NCI-H748 treated with DMSO at 0.1 percent for 48 hours (cell line): ENCODE measurements around the gene MELTF.

Experiments
- DNase-seq: peaks from one replicate; lab custom pipeline; 2025; lab: John Stamatoyannopoulos, UW

MELTF gene

DNA sequence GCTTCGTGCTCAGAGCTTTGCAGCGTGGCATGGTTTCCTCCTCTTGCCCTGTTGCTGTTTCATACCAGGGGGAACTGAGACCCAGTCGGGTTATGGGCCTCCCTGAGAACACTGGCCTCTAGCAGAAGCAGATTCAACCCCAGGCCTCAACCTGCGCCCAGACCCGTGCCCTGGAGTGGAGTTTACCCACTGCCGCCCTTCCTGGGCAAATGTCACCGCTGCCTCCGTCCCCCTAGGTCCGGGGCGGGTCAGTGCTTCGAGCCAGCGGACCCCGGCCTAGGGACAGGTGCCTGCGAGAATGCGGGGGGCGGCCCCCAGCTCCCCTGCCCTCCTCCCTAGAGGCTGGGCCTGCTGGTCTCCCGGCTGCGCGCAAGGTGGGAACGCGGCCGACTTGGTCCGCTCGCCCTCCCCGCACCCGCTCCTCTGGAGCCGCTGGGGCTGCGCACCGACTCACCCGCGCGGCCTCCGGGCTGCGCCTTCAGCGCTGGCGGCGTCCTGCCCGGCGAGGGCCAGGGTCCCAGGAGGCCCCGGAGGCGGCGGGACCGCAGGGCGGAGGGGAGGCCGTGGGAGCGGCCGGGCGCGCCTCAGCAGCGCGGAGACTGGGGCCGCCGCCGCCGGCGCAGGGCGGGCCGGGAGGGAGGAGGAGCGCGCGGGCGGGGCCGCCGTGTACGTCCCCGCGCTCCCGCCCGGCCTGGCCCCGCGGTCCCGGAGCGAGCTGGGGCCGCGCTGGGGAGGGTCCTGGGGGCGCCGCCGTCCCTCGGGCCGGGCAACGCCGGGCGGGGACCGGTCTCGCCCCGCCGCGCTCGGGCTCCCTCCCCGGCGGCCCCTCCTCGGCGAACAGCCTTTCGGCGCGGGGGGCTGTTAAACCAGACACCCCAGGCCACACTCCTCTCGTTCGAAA, 61.1 kb downstream of the MELTF start, which contains the start of gene PIGZ:
Gene PIGZ, minus strand, starts transcription at position 601 of the 901 bp plus-strand sequence. CDS start 16,802 bp downstream, outside the sequence.
- no peak for DNase-seq

DNA sequence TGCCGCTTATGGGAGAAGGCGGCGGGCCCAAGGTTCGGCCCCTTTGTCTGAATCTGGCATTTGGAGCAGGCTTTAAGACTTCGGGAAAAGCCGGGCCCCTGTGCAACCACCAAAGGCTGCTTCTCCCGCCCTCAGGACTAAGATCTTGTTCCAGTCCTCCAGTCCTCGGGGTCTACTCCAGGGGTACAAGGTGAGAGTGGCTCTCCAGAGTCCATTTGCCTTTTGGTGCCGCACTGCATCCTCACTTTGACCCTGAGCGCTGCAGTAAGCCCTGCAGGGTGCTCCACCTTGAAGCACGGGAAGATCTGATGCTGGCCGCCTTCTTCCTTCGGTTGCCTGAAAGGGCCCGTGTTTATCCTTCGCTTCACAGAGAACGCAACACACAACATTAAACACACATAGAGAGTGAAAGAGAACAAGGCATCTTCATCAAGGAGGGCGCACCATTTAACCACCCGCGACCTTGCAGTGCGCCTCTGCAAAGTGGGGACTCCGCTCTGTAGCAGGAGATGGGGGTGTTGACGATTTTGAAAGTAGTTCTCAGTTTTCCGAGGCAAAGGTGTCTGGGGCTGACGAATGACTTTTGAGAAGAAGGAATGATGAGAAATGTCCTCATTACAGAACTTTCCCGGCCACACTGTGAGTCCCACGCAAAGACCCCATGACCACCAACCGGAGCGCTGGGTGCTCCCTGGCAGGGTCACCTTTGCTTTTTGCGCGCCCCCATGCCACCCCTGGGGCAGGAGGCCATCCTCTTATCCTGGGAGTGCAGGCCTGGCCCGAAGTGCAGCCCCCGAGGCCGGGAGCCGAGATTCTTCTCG, 62.0 kb downstream of the MELTF start:
- DNase-seq: no peak

DNA sequence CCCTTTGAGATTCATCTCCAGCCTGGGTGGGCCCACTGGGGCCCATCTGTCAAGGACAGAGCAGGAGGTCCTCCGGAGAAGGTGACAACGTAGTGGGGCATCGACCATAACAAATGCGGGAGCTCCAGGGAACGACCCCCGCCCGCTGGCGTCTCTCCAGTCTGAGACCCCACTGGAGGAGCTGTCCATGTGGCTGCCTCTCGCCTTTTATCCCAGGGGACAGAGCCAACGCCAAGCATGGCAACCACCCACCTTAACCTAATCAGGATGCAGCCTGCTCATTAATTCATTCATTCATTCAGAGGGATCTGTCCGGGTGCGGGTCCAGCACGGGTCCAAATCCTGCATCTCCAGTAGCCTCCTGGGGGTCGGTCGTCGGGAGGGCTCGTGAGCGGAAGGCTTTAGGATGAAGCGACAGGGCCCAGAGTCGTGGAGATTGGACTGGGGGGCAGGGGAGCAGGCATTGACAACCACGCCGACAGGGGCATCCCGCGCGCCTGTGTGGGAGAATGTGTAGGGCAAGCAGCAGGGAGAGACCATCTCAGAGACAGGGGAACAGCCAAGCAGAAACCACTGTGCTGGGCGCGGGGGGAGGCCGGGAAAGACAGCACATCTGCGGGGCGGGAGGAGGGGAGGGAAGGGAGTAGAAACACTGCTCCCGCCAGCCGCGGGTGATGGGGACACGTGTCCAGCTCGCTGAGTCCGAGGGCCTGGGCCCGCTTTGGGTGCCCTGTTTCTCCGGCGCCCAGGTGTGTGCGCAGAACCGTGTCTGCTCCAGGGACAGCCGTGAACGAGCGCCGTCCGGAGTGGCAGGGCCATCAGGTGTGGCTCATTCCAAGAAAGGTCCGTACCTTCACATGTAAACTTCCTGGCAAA, 62.9 kb downstream of the MELTF start:
- no peak for DNase-seq

GRCh38 chr3:196965804-196966173, 63.8 kb downstream of the MELTF start:
- no peak for DNase-seq

DNA sequence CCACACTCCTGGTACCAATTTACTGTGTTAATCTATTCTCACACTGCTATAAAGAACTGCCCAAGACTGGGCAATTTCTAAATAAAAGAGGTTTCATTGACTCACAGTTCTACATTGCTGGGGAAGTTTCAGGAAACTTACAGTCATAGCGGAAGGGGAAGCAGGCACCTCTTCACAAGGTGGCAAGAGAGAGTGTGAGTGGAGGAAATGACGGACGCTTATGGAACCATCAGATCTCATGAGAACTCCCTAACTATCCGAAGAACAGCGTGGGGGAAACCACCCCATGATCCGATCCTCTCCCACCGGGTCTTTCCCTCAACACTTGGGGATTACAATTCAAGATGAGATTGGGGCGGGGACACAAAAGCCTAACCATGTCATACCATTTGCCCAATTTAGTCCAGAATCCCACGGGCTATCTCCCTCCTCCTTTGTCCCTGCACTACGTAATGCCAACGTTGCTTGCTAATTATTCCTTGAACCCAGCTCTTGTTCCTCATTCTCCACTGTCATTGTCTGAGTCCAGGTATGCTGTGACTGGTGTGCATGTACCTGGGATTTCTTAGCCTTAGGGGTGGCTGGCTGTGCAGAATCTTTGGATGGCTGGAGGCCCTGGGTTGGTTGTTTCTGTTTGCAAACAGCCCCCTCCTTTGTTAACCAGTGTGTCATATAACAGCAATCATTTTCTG, 64.4 kb downstream of the MELTF start:
- no peak for DNase-seq

GRCh38 chr3:196963631-196963953, 66.0 kb downstream of the MELTF start:
- no peak for DNase-seq

GRCh38 chr3:196962930-196963630, 66.5 kb downstream of the MELTF start:
- DNase-seq: no peak

GRCh38 chr3:196962108-196962929, 67.3 kb downstream of the MELTF start:
- DNase-seq: no peak

- DNase-seq: no peak
Observed at GRCh38 chr3:196954832-196955231, 74.8 kb downstream of the MELTF start.
